Urinary bladder (tissue), 4 donors: ENCODE measurements around the gene MKNK1. TPM values are rescaled to one million over a fixed set of nuclear protein-coding genes. Genes with fewer than 3 reads are reported as not detected.
A peak's percentile ranks its signal among the peaks of the same experiment; 100 is the strongest.

Experiments
- DNase-seq: peaks from one replicate; pipeline ENCODE4 v3.0.0-alpha.2; 2015; ENCODE audit errors: extremely low spot score
- H3K27ac ChIP-seq: one replicate; pipeline ENCODE4 v1.5.1; 2013; ENCODE audit warnings: low read depth, mild to moderate bottlenecking, moderate library complexity
- H3K36me3 ChIP-seq: one replicate; pipeline ENCODE4 v1.6.1; 2013; ENCODE audit warnings: mild to moderate bottlenecking, moderate library complexity; ENCODE audit not compliant: insufficient read depth
- H3K4me1 ChIP-seq: one replicate; pipeline ENCODE4 v1.6.1; 2013; ENCODE audit warnings: mild to moderate bottlenecking, moderate library complexity; ENCODE audit not compliant: insufficient read depth
- H3K4me3 ChIP-seq: one replicate; pipeline ENCODE4 v1.5.1; 2013; ENCODE audit warnings: low read depth, low read length
- WGBS: extraction: QIAGEN DNeasy Blood & Tissue Kit; methylation state at CpG from one replicate; pipeline ENCODE4 v1.1.7; 2013; 5-methylcytosine and 5-hydroxymethylcytosine counted together
- polyA plus RNA-seq: library from polyadenylated mRNA; stranded (reverse); fragments of 200-250 nt; gene quantifications from one replicate; pipeline ENCODE4 v1.2.3, GENCODE V29; 2013
- total RNA-seq: library from RNA; depleted of rRNA; stranded (reverse); fragments of >200 nt; gene quantifications from one replicate; pipeline ENCODE4 v1.2.3, GENCODE V29; 2014
- donor health status: healthy with polysubstance abuse.
- donor health status: healthy.

MKNK1 gene
- total and polyA plus RNA-seq, 2 donors, result 25.7 to 37.3 TPM

- Histone ChIP-seq H3K4me3 (no peak overlapping the region), H3K4me1 (no peaks in the 10 kb centered on the region), H3K27ac (no peak overlapping the region), H3K36me3 (no peaks in the 10 kb centered on the region)
- 63% methylated on average over 9 of the region's 9 CpGs for WGBS
- DNase-seq, result no peak
Observed at GRCh38 chr1:46539972-46540371, 64.1 kb downstream of the MKNK1 start.

- Histone ChIP-seq H3K4me3 (no peak overlapping the region), H3K4me1 (no peaks in the 10 kb centered on the region), H3K36me3 (no peaks in the 10 kb centered on the region), H3K27ac (no peak overlapping the region)
- no peak for DNase-seq
- WGBS, result 81% methylated on average over 2 of the region's 2 CpGs
Observed at GRCh38 chr1:46538147-46538546, 65.9 kb downstream of the MKNK1 start.

- WGBS, result 72% methylated on average over 2 of the region's 2 CpGs
- H3K4me1 ChIP-seq, result no peaks in the 10 kb centered on the region
- H3K4me3 ChIP-seq, result no peak overlapping the region
Observed at GRCh38 chr1:46537651-46538050, 66.4 kb downstream of the MKNK1 start.

GRCh38 chr1:46536527-46536926, 67.5 kb downstream of the MKNK1 start:
- H3K27ac ChIP-seq, result no peak overlapping the region
- H3K4me3 ChIP-seq, result no peak overlapping the region
- H3K36me3 ChIP-seq, result no peaks in the 10 kb centered on the region
- no peak for DNase-seq
- WGBS, result 92% methylated on average over 1 of the region's 1 CpG
- no peaks in the 10 kb centered on the region for H3K4me1 ChIP-seq

More at GRCh38 chr1:46537651-46538050, 66.4 kb downstream of the MKNK1 start:
- no peak for DNase-seq
- Histone ChIP-seq H3K27ac (no peak overlapping the region), H3K36me3 (no peaks in the 10 kb centered on the region)

GRCh38 chr1:46535063-46535462, 69.0 kb downstream of the MKNK1 start:
- Histone ChIP-seq H3K36me3 (no peaks in the 10 kb centered on the region), H3K4me3 (no peak overlapping the region), H3K4me1 (no peaks in the 10 kb centered on the region), H3K27ac (no peak overlapping the region)
- DNase-seq, result no peak
- WGBS, result 72% methylated on average over 2 of the region's 2 CpGs

GRCh38 chr1:46533179-46533864, 70.7 kb downstream of the MKNK1 start:
- peak overlapping the region; percentile 35 for H3K4me3 ChIP-seq
- H3K4me1 ChIP-seq, result no peaks in the 10 kb centered on the region
- H3K27ac ChIP-seq, result no peak overlapping the region
- no peaks in the 10 kb centered on the region for H3K36me3 ChIP-seq
- no peak for DNase-seq
- 5% methylated on average over 71 of the region's 71 CpGs for WGBS

GRCh38 chr1:46532498-46533178, 71.4 kb downstream of the MKNK1 start:
- Histone ChIP-seq H3K4me3 (peak overlapping the region; percentile 35), H3K27ac (no peak overlapping the region), H3K36me3 (no peaks in the 10 kb centered on the region), H3K4me1 (no peaks in the 10 kb centered on the region)
- WGBS, result 2% methylated on average over 31 of the region's 31 CpGs
- no peak for DNase-seq

- WGBS, result 67% methylated on average over 3 of the region's 3 CpGs
- Histone ChIP-seq H3K4me3 (no peak overlapping the region), H3K36me3 (no peaks in the 10 kb centered on the region), H3K27ac (no peak overlapping the region), H3K4me1 (no peaks in the 10 kb centered on the region)
- DNase-seq, result no peak
Observed at GRCh38 chr1:46532095-46532494, 72.0 kb downstream of the MKNK1 start.

GRCh38 chr1:46530791-46531409, 73.2 kb downstream of the MKNK1 start:
- Histone ChIP-seq H3K4me1 (no peaks in the 10 kb centered on the region), H3K4me3 (no peak overlapping the region), H3K27ac (no peak overlapping the region), H3K36me3 (no peaks in the 10 kb centered on the region)
- WGBS, result 50% methylated on average over 6 of the region's 6 CpGs
- peak; percentile 63 for DNase-seq

- H3K4me1 ChIP-seq, result no peaks in the 10 kb centered on the region
- H3K27ac ChIP-seq, result no peak overlapping the region
- WGBS, result 53% methylated on average over 3 of the region's 3 CpGs
Observed at GRCh38 chr1:46530311-46530710, 73.8 kb downstream of the MKNK1 start.

GRCh38 chr1:46529031-46529630, 74.9 kb downstream of the MKNK1 start:
- DNase-seq, result no peak
- no peak overlapping the region for H3K4me3 ChIP-seq
- 55% methylated on average over 4 of the region's 4 CpGs for whole genome bisulfite sequencing
- H3K27ac ChIP-seq, result no peak overlapping the region
- no peaks in the 10 kb centered on the region for H3K36me3 ChIP-seq
- H3K4me1 ChIP-seq, result no peaks in the 10 kb centered on the region

More at GRCh38 chr1:46530311-46530710, 73.8 kb downstream of the MKNK1 start:
- no peak for DNase-seq
- H3K4me3 ChIP-seq, result no peak overlapping the region
- no peaks in the 10 kb centered on the region for H3K36me3 ChIP-seq

GRCh38 chr1:46528297-46528955, 75.6 kb downstream of the MKNK1 start:
- Histone ChIP-seq H3K36me3 (no peaks in the 10 kb centered on the region), H3K4me1 (no peaks in the 10 kb centered on the region), H3K27ac (no peak overlapping the region), H3K4me3 (no peak overlapping the region)
- no peak for DNase-seq
- WGBS, result 35% methylated on average over 11 of the region's 11 CpGs

GRCh38 chr1:46527474-46528296, 76.4 kb downstream of the MKNK1 start:
- no peak overlapping the region for H3K27ac ChIP-seq
- WGBS, result 32% methylated on average over 3 of the region's 3 CpGs
- H3K36me3 ChIP-seq, result no peaks in the 10 kb centered on the region
- no peak overlapping the region for H3K4me3 ChIP-seq
- no peak for DNase-seq
- H3K4me1 ChIP-seq, result no peaks in the 10 kb centered on the region
